Activated CD4-positive, alpha-beta T cell treated with anti-CD3 and anti-CD28 coated beads, Interleukin-2, amount 10 ng/mL, durations not matched to agents 7 days and 5 days (primary cell): ENCODE data around the gene ABHD17B. TPM values are rescaled to one million over a fixed set of nuclear protein-coding genes. Genes with fewer than 3 reads are reported as not detected.
"Not testable (repeated sequence)": the region's sequence is repeated elsewhere in the genome, so short reads cannot be mapped to it uniquely, and the experiment has no call there.

ENCODE experiments used
- CTCF ChIA-PET: fragments of 350-600 bp; sonication (Branson Sonifier 250); formaldehyde crosslinking; loops from one replicate; lab custom pipeline; 2021; ENCODE audit warnings: antibody characterized with exemption; lab: Charles Lee
- POLR2A ChIA-PET: fragments of 350-600 bp; sonication (Branson Sonifier 250); formaldehyde crosslinking; loops from one replicate; lab custom pipeline; 2021; ENCODE audit warnings: antibody characterized with exemption; lab: Charles Lee
- DNase-seq: peaks from one replicate; pipeline ENCODE4 v3.0.0-alpha.2; 2020
- H3K27ac Mint-ChIP-seq: one replicate; pipeline ENCODE4 v1.8.0; 2021; ENCODE audit warnings: mild to moderate bottlenecking, moderate library complexity, mixed read lengths
- H3K27me3 Mint-ChIP-seq: one replicate; pipeline ENCODE4 v1.8.0; 2021; ENCODE audit warnings: mixed read lengths
- H3K36me3 Mint-ChIP-seq: one replicate; pipeline ENCODE4 v1.8.0; 2021; ENCODE audit warnings: low read depth, mixed read lengths
- H3K4me1 Mint-ChIP-seq: one replicate; pipeline ENCODE4 v1.8.0; 2021; ENCODE audit warnings: mixed read lengths
- H3K4me3 Mint-ChIP-seq: one replicate; pipeline ENCODE4 v1.8.0; 2021; ENCODE audit warnings: mild to moderate bottlenecking, moderate library complexity, mixed read lengths
- H3K9me3 Mint-ChIP-seq: one replicate; pipeline ENCODE4 v1.8.0; 2021; ENCODE audit warnings: mixed read lengths
- total RNA-seq, 2 experiments: library from RNA; stranded (reverse); gene quantifications; one replicate each; pipeline ENCODE4 v1.2.3, GENCODE V29; 2021

The ABHD17B gene
- 10 to 100 TPM; 21.5 to 21.6 TPM for total RNA-seq

GRCh38 chr9:71911061-71911907 lies at the start of gene ABHD17B, which contains the start of gene C9orf85:
ABHD17B (minus strand) TSS chr9:71911193; CDS start chr9:71875080, 36,113 bp downstream.
C9orf85 (plus strand) TSS chr9:71911639; CDS start chr9:71911735, 96 bp downstream.
- H3K4me3 Mint-ChIP-seq = peak within 1 kb of the TSS; percentile 99
- H3K27ac Mint-ChIP-seq = peak within 1 kb of the TSS; percentile 97
- H3K27me3 Mint-ChIP-seq = no peaks in the 10 kb centered on the region
- ChIA-PET POLR2A (interaction anchor here (0.5 to 0.7 kb wide), 2 partner anchors 15 to 1829 kb away, joined by 3 to 8 read pairs; no protein-coding TSS in a partner anchor), CTCF (interaction anchor here (1.1 to 2.1 kb wide), 5 partner anchors 14 to 121 kb away, joined by 3 to 6 read pairs (median 3); no protein-coding TSS in a partner anchor)
- peaks cover 15% of the 10 kb centered on the region for H3K36me3 Mint-ChIP-seq
- no peaks in the 10 kb centered on the region for H3K9me3 Mint-ChIP-seq
- peak; percentile 99 for DNase-seq
- peaks cover 63% of the 10 kb centered on the region for H3K4me1 Mint-ChIP-seq

GRCh38 chr9:71955300-71955915 lies 44.4 kb upstream of the ABHD17B start:
- Mint-ChIP-seq H3K27me3 (no peaks in the 10 kb centered on the region), H3K27ac (no peak overlapping the region), H3K36me3 (peaks cover 7% of the 10 kb centered on the region), H3K9me3 (no peaks in the 10 kb centered on the region), H3K4me1 (no peaks in the 10 kb centered on the region), H3K4me3 (no peak overlapping the region)
- CTCF ChIA-PET = no interaction called here
- POLR2A ChIA-PET = no interaction called here
- no peak for DNase-seq

GRCh38 chr9:71954652-71955051 lies 43.7 kb upstream of the ABHD17B start:
- DNase-seq, H3K4me3 Mint-ChIP-seq, H3K27ac Mint-ChIP-seq, H3K27me3 Mint-ChIP-seq, POLR2A ChIA-PET, CTCF ChIA-PET, H3K36me3 Mint-ChIP-seq, H3K4me1 Mint-ChIP-seq, H3K9me3 Mint-ChIP-seq: not testable (repeated sequence)

- POLR2A ChIA-PET = interaction anchor here (0.7 kb wide), 1 partner anchor 49 kb away, joined by 4 read pairs; no protein-coding TSS in a partner anchor
- H3K4me1 Mint-ChIP-seq = peaks cover 6% of the 10 kb centered on the region
- no peak for DNase-seq
- peaks cover 13% of the 10 kb centered on the region for H3K36me3 Mint-ChIP-seq
- H3K9me3 Mint-ChIP-seq = no peaks in the 10 kb centered on the region
- H3K27ac Mint-ChIP-seq = no peak overlapping the region
- CTCF ChIA-PET = interaction anchor here (0.7 kb wide), 1 partner anchor 53 kb away, joined by 3 read pairs; no protein-coding TSS in a partner anchor
- H3K4me3 Mint-ChIP-seq = no peak overlapping the region
- no peaks in the 10 kb centered on the region for H3K27me3 Mint-ChIP-seq
Measured at GRCh38 chr9:71944754-71945375, 33.9 kb upstream of the ABHD17B start.

- no peak overlapping the region for H3K27ac Mint-ChIP-seq
- CTCF ChIA-PET = interaction anchor here (0.6 kb wide), 1 partner anchor 41 kb away, joined by 3 read pairs; no protein-coding TSS in a partner anchor
- no peaks in the 10 kb centered on the region for H3K27me3 Mint-ChIP-seq
- DNase-seq = no peak
- no peak overlapping the region for H3K4me3 Mint-ChIP-seq
- H3K4me1 Mint-ChIP-seq = peaks cover 6% of the 10 kb centered on the region
- H3K9me3 Mint-ChIP-seq = no peaks in the 10 kb centered on the region
- H3K36me3 Mint-ChIP-seq = peaks cover 1% of the 10 kb centered on the region
- POLR2A ChIA-PET = no interaction called here
Measured at GRCh38 chr9:71941998-71942567, 31.1 kb upstream of the ABHD17B start.

- H3K27ac Mint-ChIP-seq = no peak overlapping the region
- no peak overlapping the region for H3K4me3 Mint-ChIP-seq
- no peak for DNase-seq
- CTCF ChIA-PET = no interaction called here
- H3K36me3 Mint-ChIP-seq = no peaks in the 10 kb centered on the region
- H3K4me1 Mint-ChIP-seq = peaks cover 6% of the 10 kb centered on the region
- no peaks in the 10 kb centered on the region for H3K27me3 Mint-ChIP-seq
- POLR2A ChIA-PET = no interaction called here
- H3K9me3 Mint-ChIP-seq = no peaks in the 10 kb centered on the region
Measured at GRCh38 chr9:71941060-71941568, 30.1 kb upstream of the ABHD17B start.

GRCh38 chr9:71937898-71938297 lies 26.9 kb upstream of the ABHD17B start:
- peaks cover 3% of the 10 kb centered on the region for H3K36me3 Mint-ChIP-seq
- no peak overlapping the region for H3K4me3 Mint-ChIP-seq
- ChIA-PET CTCF (interaction anchor here (1.2 kb wide), 1 partner anchor 17 kb away, joined by 3 read pairs; no protein-coding TSS in a partner anchor), POLR2A (no interaction called here)
- peaks cover 6% of the 10 kb centered on the region for H3K4me1 Mint-ChIP-seq
- no peaks in the 10 kb centered on the region for H3K27me3 Mint-ChIP-seq
- no peaks in the 10 kb centered on the region for H3K9me3 Mint-ChIP-seq
- no peak for DNase-seq
- H3K27ac Mint-ChIP-seq = no peak overlapping the region

- ChIA-PET CTCF (interaction anchor here (1.2 kb wide), 1 partner anchor 16 kb away, joined by 3 read pairs; no protein-coding TSS in a partner anchor), POLR2A (no interaction called here)
- peaks cover 6% of the 10 kb centered on the region for H3K36me3 Mint-ChIP-seq
- no peaks in the 10 kb centered on the region for H3K9me3 Mint-ChIP-seq
- no peak overlapping the region for H3K27ac Mint-ChIP-seq
- H3K27me3 Mint-ChIP-seq = no peaks in the 10 kb centered on the region
- no peak for DNase-seq
- H3K4me1 Mint-ChIP-seq = peaks cover 6% of the 10 kb centered on the region
- H3K4me3 Mint-ChIP-seq = no peak overlapping the region
Measured at GRCh38 chr9:71937070-71937625, 26.2 kb upstream of the ABHD17B start.

GRCh38 chr9:71936066-71936465 lies 25.1 kb upstream of the ABHD17B start:
- no peaks in the 10 kb centered on the region for H3K27me3 Mint-ChIP-seq
- H3K27ac Mint-ChIP-seq = no peak overlapping the region
- H3K4me3 Mint-ChIP-seq = no peak overlapping the region
- CTCF ChIA-PET = interaction anchor here (0.7 to 1.2 kb wide), 2 partner anchors 16 to 307 kb away, joined by 3 to 4 read pairs; no protein-coding TSS in a partner anchor
- H3K9me3 Mint-ChIP-seq = no peaks in the 10 kb centered on the region
- H3K4me1 Mint-ChIP-seq = peaks cover under 1% of the 10 kb centered on the region
- POLR2A ChIA-PET = no interaction called here
- peaks cover 10% of the 10 kb centered on the region for H3K36me3 Mint-ChIP-seq
- DNase-seq = no peak

- Mint-ChIP-seq H3K36me3 (peaks cover 12% of the 10 kb centered on the region), H3K4me1 (no peaks in the 10 kb centered on the region), H3K27me3 (no peaks in the 10 kb centered on the region), H3K4me3 (no peak overlapping the region), H3K9me3 (no peaks in the 10 kb centered on the region), H3K27ac (no peak overlapping the region)
- DNase-seq = no peak
- ChIA-PET POLR2A (no interaction called here), CTCF (interaction anchor here (0.6 to 0.7 kb wide), 2 partner anchors 16 to 512 kb away, joined by 3 to 4 read pairs; no protein-coding TSS in a partner anchor)
Measured at GRCh38 chr9:71931166-71931565, 20.2 kb upstream of the ABHD17B start.

- H3K36me3 Mint-ChIP-seq = peaks cover 12% of the 10 kb centered on the region
- no peaks in the 10 kb centered on the region for H3K27me3 Mint-ChIP-seq
- no peaks in the 10 kb centered on the region for H3K9me3 Mint-ChIP-seq
- ChIA-PET CTCF (no interaction called here), POLR2A (no interaction called here)
- DNase-seq = no peak
- H3K27ac Mint-ChIP-seq = no peak overlapping the region
- no peak overlapping the region for H3K4me3 Mint-ChIP-seq
- H3K4me1 Mint-ChIP-seq = no peaks in the 10 kb centered on the region
Measured at GRCh38 chr9:71929791-71930440, 18.9 kb upstream of the ABHD17B start.
